ENCODE measurements around the gene INHBC.

The INHBC gene

DNA sequence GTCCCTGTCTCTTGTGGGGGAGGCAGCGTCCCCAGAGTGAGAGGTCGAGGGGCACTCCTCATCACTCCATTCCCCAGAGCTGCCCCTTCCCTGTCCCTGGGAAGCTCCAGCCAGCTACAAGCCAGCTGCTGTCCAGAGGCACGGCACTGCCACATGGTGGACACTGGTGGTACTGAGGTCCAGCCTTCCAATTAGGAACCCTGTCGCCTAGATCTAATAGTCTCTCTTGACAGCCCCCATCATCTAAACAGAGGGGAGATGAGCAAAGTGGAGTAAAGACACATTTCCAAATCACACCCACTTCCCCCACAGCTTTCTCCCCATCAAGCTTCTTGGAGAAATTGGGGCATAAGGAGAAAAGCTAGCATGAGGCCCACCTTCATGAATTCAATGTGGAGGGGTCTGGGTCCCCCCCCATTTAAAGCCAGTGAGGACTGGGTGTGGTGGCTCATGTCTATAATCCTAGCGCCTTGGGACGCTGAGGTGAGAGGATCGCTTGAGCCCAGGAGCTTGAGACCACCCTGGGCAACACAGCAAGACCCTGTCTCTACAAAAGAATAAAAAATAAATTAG, 18.4 kb downstream of the INHBC start (continued):
- TF ChIP-seq, protein P1, sequence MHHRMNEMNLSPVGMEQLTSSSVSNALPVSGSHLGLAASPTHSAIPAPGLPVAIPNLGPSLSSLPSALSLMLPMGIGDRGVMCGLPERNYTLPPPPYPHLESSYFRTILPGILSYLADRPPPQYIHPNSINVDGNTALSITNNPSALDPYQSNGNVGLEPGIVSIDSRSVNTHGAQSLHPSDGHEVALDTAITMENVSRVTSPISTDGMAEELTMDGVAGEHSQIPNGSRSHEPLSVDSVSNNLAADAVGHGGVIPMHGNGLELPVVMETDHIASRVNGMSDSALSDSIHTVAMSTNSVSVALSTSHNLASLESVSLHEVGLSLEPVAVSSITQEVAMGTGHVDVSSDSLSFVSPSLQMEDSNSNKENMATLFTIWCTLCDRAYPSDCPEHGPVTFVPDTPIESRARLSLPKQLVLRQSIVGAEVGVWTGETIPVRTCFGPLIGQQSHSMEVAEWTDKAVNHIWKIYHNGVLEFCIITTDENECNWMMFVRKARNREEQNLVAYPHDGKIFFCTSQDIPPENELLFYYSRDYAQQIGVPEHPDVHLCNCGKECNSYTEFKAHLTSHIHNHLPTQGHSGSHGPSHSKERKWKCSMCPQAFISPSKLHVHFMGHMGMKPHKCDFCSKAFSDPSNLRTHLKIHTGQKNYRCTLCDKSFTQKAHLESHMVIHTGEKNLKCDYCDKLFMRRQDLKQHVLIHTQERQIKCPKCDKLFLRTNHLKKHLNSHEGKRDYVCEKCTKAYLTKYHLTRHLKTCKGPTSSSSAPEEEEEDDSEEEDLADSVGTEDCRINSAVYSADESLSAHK (tag by site-specific recombination; IDR thresholded peaks at IDR 0.05) = no peak
- TF ChIP-seq, protein P2, sequence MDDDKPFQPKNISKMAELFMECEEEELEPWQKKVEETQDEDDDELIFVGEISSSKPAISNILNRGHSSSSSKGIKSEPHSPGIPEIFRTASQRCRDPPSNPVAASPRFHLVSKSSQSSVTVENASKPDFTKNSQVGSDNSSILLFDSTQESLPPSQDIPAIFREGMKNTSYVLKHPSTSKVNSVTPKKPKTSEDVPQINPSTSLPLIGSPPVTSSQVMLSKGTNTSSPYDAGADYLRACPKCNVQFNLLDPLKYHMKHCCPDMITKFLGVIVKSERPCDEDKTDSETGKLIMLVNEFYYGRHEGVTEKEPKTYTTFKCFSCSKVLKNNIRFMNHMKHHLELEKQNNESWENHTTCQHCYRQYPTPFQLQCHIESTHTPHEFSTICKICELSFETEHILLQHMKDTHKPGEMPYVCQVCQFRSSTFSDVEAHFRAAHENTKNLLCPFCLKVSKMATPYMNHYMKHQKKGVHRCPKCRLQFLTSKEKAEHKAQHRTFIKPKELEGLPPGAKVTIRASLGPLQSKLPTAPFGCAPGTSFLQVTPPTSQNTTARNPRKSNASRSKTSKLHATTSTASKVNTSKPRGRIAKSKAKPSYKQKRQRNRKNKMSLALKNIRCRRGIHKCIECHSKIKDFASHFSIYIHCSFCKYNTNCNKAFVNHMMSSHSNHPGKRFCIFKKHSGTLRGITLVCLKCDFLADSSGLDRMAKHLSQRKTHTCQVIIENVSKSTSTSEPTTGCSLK (tag by site-specific recombination; IDR thresholded peaks at IDR 0.05) = no peak
- TF ChIP-seq ZNF670 (tag by site-specific recombination; IDR thresholded peaks at IDR 0.05; ENCODE audit: low read depth) (no peak), ZNF169 (tag by site-specific recombination; IDR thresholded peaks at IDR 0.05) (no peak), HOXD13 (CRISPR knock-in tag; IDR thresholded peaks at IDR 0.05; ENCODE audit: borderline replicate concordance) (no peak), ZNF404 (tag by site-specific recombination; IDR thresholded peaks at IDR 0.05) (no peak), ZNF157 (tag by site-specific recombination; IDR thresholded peaks at IDR 0.05) (no peak), ZNF2 (tag by site-specific recombination; IDR thresholded peaks at IDR 0.05) (no peak), WT1 (tag by site-specific recombination; IDR thresholded peaks at IDR 0.05) (no peak), OSR2 (tag by site-specific recombination; IDR thresholded peaks at IDR 0.05) (no peak), SP7 (tag by site-specific recombination; IDR thresholded peaks at IDR 0.05) (no peak), TRIM28 (IDR thresholded peaks at IDR 0.05; ENCODE audit: borderline replicate concordance, low read length) (no peak), ZBTB17 (tag by site-specific recombination; IDR thresholded peaks at IDR 0.05) (0 out of 2 replicates have a peak, but pooled peaks have one; percentile 26), SCRT2 (tag by site-specific recombination; IDR thresholded peaks at IDR 0.05) (no peak), ZBTB7A (tag by site-specific recombination; IDR thresholded peaks at IDR 0.05; ENCODE audit: low read depth) (no peak), ZNF146 (tag by site-specific recombination; IDR thresholded peaks at IDR 0.05) (no peak), ZNF10 (tag by site-specific recombination; IDR thresholded peaks at IDR 0.05) (no peak), ZNF571 (tag by site-specific recombination; IDR thresholded peaks at IDR 0.05) (no peak)
- TF ChIP-seq, protein P3, sequence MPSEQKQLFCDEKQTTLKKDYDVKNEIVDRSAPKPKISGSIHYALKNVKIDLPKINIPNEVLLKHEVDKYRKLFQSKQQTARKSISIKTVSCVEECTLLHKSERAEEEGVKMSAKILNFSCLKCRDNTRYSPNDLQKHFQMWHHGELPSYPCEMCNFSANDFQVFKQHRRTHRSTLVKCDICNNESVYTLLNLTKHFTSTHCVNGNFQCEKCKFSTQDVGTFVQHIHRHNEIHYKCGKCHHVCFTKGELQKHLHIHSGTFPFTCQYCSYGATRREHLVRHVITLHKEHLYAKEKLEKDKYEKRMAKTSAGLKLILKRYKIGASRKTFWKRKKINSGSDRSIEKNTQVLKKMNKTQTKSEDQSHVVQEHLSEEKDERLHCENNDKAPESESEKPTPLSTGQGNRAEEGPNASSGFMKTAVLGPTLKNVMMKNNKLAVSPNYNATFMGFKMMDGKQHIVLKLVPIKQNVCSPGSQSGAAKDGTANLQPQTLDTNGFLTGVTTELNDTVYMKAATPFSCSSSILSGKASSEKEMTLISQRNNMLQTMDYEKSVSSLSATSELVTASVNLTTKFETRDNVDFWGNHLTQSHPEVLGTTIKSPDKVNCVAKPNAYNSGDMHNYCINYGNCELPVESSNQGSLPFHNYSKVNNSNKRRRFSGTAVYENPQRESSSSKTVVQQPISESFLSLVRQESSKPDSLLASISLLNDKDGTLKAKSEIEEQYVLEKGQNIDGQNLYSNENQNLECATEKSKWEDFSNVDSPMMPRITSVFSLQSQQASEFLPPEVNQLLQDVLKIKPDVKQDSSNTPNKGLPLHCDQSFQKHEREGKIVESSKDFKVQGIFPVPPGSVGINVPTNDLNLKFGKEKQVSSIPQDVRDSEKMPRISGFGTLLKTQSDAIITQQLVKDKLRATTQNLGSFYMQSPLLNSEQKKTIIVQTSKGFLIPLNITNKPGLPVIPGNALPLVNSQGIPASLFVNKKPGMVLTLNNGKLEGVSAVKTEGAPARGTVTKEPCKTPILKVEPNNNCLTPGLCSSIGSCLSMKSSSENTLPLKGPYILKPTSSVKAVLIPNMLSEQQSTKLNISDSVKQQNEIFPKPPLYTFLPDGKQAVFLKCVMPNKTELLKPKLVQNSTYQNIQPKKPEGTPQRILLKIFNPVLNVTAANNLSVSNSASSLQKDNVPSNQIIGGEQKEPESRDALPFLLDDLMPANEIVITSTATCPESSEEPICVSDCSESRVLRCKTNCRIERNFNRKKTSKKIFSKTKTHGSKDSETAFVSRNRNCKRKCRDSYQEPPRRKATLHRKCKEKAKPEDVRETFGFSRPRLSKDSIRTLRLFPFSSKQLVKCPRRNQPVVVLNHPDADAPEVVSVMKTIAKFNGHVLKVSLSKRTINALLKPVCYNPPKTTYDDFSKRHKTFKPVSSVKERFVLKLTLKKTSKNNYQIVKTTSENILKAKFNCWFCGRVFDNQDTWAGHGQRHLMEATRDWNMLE (tag by site-specific recombination; conservative IDR thresholded peaks at IDR 0.05; ENCODE audit: low read depth) = no peak
- TF ChIP-seq, protein P4, sequence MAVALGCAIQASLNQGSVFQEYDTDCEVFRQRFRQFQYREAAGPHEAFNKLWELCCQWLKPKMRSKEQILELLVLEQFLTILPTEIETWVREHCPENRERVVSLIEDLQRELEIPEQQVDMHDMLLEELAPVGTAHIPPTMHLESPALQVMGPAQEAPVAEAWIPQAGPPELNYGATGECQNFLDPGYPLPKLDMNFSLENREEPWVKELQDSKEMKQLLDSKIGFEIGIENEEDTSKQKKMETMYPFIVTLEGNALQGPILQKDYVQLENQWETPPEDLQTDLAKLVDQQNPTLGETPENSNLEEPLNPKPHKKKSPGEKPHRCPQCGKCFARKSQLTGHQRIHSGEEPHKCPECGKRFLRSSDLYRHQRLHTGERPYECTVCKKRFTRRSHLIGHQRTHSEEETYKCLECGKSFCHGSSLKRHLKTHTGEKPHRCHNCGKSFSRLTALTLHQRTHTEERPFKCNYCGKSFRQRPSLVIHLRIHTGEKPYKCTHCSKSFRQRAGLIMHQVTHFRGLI (tag by site-specific recombination; IDR thresholded peaks at IDR 0.05) = no peak
